ENCODE measurements around the gene ARMC12. TPM values are rescaled to one million over a fixed set of nuclear protein-coding genes. Genes with fewer than 3 reads are reported as not detected.

The ARMC12 gene
- total and polyA plus RNA-seq, 4 donors, result 0.20 to 1.1 (median 0.76) TPM

DNA sequence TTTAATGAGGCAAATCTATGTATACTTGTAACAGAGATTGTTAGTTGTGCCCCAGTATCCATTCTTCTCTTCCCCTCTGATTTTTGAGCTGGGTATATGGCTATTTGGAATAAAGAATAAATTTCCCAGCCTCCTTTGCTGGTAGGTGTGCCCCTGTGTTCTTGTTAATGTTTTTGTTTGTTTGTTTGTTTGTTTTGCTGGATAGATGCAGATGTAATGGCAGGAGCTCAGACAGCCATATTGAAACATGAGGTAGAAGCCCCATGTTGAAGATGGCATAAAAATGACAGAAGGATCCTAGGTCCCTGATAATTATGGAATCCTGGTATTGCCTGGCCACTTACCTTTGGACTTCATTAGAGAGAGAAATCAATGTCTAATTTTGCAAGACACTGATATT lies 28.2 kb upstream of the ARMC12 start:
- Histone ChIP-seq H3K9me3 (ENCODE audit: control insufficient read depth in 4 of 4, insufficient read depth in 3 of 4, low read length in 3 of 4) (peaks cover 0 to 2% (median 0%) of the 10 kb centered on the region in 4 donors), H3K36me3 (ENCODE audit: control insufficient read depth in 4 of 4, insufficient read depth in 4 of 4, low read length in 4 of 4) (no peaks in the 10 kb centered on the region), H3K4me3 (no peak overlapping the region), H3K4me1 (ENCODE audit: control insufficient read depth in 5 of 5, insufficient read depth in 5 of 5, low read length in 5 of 5) (no peaks in the 10 kb centered on the region), H3K27ac (ENCODE audit: low read depth in 1 of 2, low read length in 1 of 2) (no peak overlapping the region), H3K9ac (ENCODE audit: insufficient read depth in 1 of 2, low read length in 2 of 2) (no peak overlapping the region), H3K27me3 (ENCODE audit: control insufficient read depth in 3 of 3, insufficient read depth in 3 of 3, low read length in 2 of 3) (no peaks in the 10 kb centered on the region)
- ATAC-seq (ENCODE audit: insufficient read depth, low FRiP score), result no peak
- DNase-seq, result no peak
- no peak for TF ChIP-seq CTCF (IDR thresholded peaks at IDR 0.05; ENCODE audit: control extremely low read depth, extremely low read depth)

DNA sequence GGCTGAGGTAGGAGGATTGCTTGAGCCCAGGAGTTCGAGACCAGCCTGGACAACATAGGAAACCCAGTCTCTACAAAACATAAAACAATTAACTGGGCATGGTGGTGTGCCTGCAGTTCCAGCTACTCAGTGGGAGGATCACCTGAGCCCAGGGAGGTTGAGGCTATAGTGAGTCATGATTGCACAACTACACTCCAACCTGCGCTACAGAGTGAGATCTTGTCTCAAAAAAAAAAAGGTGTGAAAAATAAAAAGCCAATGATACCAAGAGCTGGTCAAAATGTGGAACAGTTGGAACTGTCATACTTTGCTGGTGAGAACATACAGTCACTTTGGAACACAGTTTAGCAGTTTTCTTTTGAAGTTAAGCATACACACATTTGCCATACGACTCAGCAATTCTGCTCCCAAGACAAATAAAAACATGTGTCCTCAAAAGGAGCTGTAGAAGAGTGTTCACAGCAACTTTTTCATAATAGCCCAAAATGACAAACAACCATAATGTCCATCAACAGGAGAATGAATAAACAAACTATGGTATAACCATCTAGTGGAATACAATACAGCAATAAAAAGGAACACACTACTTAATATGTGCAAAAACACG lies 26.5 kb upstream of the ARMC12 start:
- no peaks in the 10 kb centered on the region for H3K27me3 ChIP-seq (ENCODE audit: control insufficient read depth in 3 of 3, insufficient read depth in 3 of 3, low read length in 2 of 3)
- H3K36me3 ChIP-seq (ENCODE audit: control insufficient read depth in 4 of 4, insufficient read depth in 4 of 4, low read length in 4 of 4), result no peaks in the 10 kb centered on the region
- no peaks in the 10 kb centered on the region for H3K4me1 ChIP-seq (ENCODE audit: control insufficient read depth in 5 of 5, insufficient read depth in 5 of 5, low read length in 5 of 5)
- no peak for TF ChIP-seq CTCF (IDR thresholded peaks at IDR 0.05; ENCODE audit: control extremely low read depth, extremely low read depth)
- 62 to 81% methylated on average over 4 of the region's 4 CpGs for WGBS, 2 donors
- H3K9ac ChIP-seq (ENCODE audit: insufficient read depth in 1 of 2, low read length in 2 of 2), result no peak overlapping the region
- ATAC-seq (ENCODE audit: insufficient read depth, low FRiP score) (no peak), DNase-seq (no peak)
- no peak overlapping the region for H3K27ac ChIP-seq (ENCODE audit: low read depth in 1 of 2, low read length in 1 of 2)
- H3K9me3 ChIP-seq (ENCODE audit: control insufficient read depth in 4 of 4, insufficient read depth in 3 of 4, low read length in 3 of 4), result no peaks in the 10 kb centered on the region
- H3K4me3 ChIP-seq, result no peak overlapping the region

GRCh38 chr6:35711731-35712130 lies 25.1 kb upstream of the ARMC12 start:
- no peaks in the 10 kb centered on the region for H3K36me3 ChIP-seq (ENCODE audit: control insufficient read depth in 4 of 4, insufficient read depth in 4 of 4, low read length in 4 of 4)
- no peak overlapping the region for H3K27ac ChIP-seq (ENCODE audit: low read depth in 1 of 2, low read length in 1 of 2)
- TF ChIP-seq CTCF (IDR thresholded peaks at IDR 0.05; ENCODE audit: control extremely low read depth, extremely low read depth), result no peak
- no peak overlapping the region for H3K4me3 ChIP-seq
- H3K27me3 ChIP-seq (ENCODE audit: control insufficient read depth in 3 of 3, insufficient read depth in 3 of 3, low read length in 2 of 3), result no peaks in the 10 kb centered on the region
- 96 to 98% methylated on average over 7 of the region's 7 CpGs for WGBS, 2 donors
- no peaks in the 10 kb centered on the region for H3K9me3 ChIP-seq (ENCODE audit: control insufficient read depth in 4 of 4, insufficient read depth in 3 of 4, low read length in 3 of 4)
- no peak for DNase-seq
- H3K9ac ChIP-seq (ENCODE audit: insufficient read depth in 1 of 2, low read length in 2 of 2), result no peak overlapping the region
- no peak for ATAC-seq (ENCODE audit: insufficient read depth, low FRiP score)
- H3K4me1 ChIP-seq (ENCODE audit: control insufficient read depth in 5 of 5, insufficient read depth in 5 of 5, low read length in 5 of 5), result no peaks in the 10 kb centered on the region
